Measurements from ENCODE around the gene LMAN2.

- no peak for TF ChIP-seq CTCF (IDR thresholded peaks at IDR 0.05)
- TF ChIP-seq POLR2A (IDR thresholded peaks at IDR 0.05): peak; percentile 50
Observed at GRCh38 chr5:177351392-177352329, at the start of gene LMAN2.

Measured in right lobe of liver (tissue), 4 donors.